Measurements from ENCODE around the gene ANKHD1.

- no peak for TF ChIP-seq YY1 (IDR thresholded peaks at IDR 0.05)
- TF ChIP-seq CTCF (IDR thresholded peaks at IDR 0.05; ENCODE audit: low read depth, low read length, missing input control), result no peak
These were observed 15.6 kb downstream of the ANKHD1 start for GRCh38 chr5:140417235-140417634.
